Type B pancreatic cell (in vitro differentiated cells): ENCODE data around the gene OTUD5. TPM values are rescaled to one million over a fixed set of nuclear protein-coding genes. Genes with fewer than 3 reads are reported as not detected.

Experiments
- total RNA-seq: library from RNA; stranded (reverse); gene quantifications from 2 replicates; pipeline ENCODE4 v1.2.1, GENCODE V29; 2021; ENCODE audit warnings: low replicate concordance

The OTUD5 gene
- total RNA-seq, 1 donor from 2014 or later, result 49.5 TPM

Other genes starting within 250 kb of the OTUD5 start
- gene GLOD5, start 195.9 kb downstream of the OTUD5 start, total RNA-seq, result not detected in 2 replicates
- gene GATA1, start 171.0 kb downstream of the OTUD5 start, total RNA-seq, result not detected in 2 replicates
- 104 and 151 TPM in 2 replicates for gene HDAC6, start 155.5 kb downstream of the OTUD5 start, total RNA-seq
- gene ERAS, start 131.1 kb downstream of the OTUD5 start, total RNA-seq, result 0.51 TPM in 1 of 2 replicates, not detected in the other
- 109 and 246 TPM in 2 replicates for gene PCSK1N, start 122.0 kb downstream of the OTUD5 start, total RNA-seq
- gene TIMM17B, start 59.8 kb downstream of the OTUD5 start, total RNA-seq, result 64.4 and 77.4 TPM in 2 replicates
- gene PQBP1, start 59.7 kb downstream of the OTUD5 start, total RNA-seq, result 58.6 and 77.9 TPM in 2 replicates
- gene SLC35A2, start 46.0 kb downstream of the OTUD5 start, total RNA-seq, result 33.3 and 79.0 TPM in 2 replicates
- gene PIM2, start 38.6 kb downstream of the OTUD5 start, total RNA-seq, result 9.3 and 11.5 TPM in 2 replicates
- gene KCND1, start 14.2 kb upstream of the OTUD5 start, total RNA-seq, result 3.0 and 3.8 TPM in 2 replicates
- gene GRIPAP1, start 44.7 kb upstream of the OTUD5 start, total RNA-seq, result 43.3 and 54.7 TPM in 2 replicates
- gene TFE3, start 85.8 kb upstream of the OTUD5 start, total RNA-seq, result 29.6 and 53.9 TPM in 2 replicates
- gene CCDC120, start 101.4 kb upstream of the OTUD5 start, total RNA-seq, result 25.3 and 48.6 TPM in 2 replicates
- 10.0 and 29.7 TPM in 2 replicates for gene PRAF2, start 116.4 kb upstream of the OTUD5 start, total RNA-seq
- 45.5 and 53.3 TPM in 2 replicates for gene WDR45, start 122.3 kb upstream of the OTUD5 start, total RNA-seq
- 16.4 and 17.8 TPM in 2 replicates for gene GPKOW, start 166.1 kb upstream of the OTUD5 start, total RNA-seq
- 4.8 and 7.0 TPM in 2 replicates for gene MAGIX, start 205.2 kb upstream of the OTUD5 start, total RNA-seq
- gene PLP2, start 214.3 kb upstream of the OTUD5 start, total RNA-seq, result 25.7 and 28.2 TPM in 2 replicates
- gene PRICKLE3, start 228.8 kb upstream of the OTUD5 start, total RNA-seq, result 8.7 and 13.2 TPM in 2 replicates
- gene SYP, start 242.6 kb upstream of the OTUD5 start, total RNA-seq, result 13.6 and 14.8 TPM in 2 replicates